C4-2B (cell line): ENCODE data around the gene KRTAP12-1.

Experiments used
- CTCF ChIP-seq: fragments of 450-650 bp; conservative IDR thresholded peaks from 2 replicates; pipeline ENCODE4 v1.5.1; 2017; ENCODE audit warnings: mild to moderate bottlenecking
- ZFX ChIP-seq: fragments of 450-650 bp; IDR thresholded peaks from 2 replicates; pipeline ENCODE4 v1.6.1; 2017

DNA sequence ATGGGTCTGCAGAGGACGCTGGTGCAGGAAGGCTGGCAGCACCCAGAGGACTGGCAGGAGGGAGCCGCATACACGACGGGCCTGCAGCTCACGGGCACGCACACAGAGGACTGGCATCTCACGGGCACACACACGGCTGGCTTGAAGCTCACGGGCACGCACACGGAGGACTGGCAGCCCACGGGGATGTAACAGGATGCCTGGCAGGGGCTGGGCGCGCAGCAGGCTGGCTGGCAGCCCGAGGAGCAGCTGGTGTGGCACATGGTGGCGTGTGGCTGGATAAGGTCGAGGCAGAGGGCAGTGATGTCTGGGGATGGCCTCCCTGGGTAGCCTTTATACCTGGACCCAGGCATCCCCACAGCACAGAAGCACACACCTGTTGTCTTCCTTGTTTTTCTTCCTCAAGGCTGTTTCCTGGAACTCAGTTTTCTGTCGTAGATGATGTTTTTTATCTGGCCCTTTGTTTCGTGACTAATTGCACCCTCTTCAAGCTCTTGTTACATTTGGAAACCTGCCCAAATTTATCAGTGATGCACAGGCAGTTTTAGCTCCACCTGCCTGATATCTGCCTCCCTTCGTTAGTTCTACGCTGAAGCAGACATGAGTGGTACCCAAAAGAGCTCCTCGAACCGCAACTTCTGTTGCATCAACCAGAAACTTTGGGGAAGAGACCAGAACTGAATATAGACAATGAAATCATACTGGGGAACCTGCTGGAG is at the start of gene KRTAP12-1:
- TF ChIP-seq CTCF (no peak), ZFX (no peak)
